ENCODE measurements around the gene GLCE. TPM values are rescaled to one million over a fixed set of nuclear protein-coding genes. Genes with fewer than 3 reads are reported as not detected.

Gene GLCE
- total and polyA plus RNA-seq, 4 donors: 6.8 to 26.3 (median 13.7) TPM

DNA sequence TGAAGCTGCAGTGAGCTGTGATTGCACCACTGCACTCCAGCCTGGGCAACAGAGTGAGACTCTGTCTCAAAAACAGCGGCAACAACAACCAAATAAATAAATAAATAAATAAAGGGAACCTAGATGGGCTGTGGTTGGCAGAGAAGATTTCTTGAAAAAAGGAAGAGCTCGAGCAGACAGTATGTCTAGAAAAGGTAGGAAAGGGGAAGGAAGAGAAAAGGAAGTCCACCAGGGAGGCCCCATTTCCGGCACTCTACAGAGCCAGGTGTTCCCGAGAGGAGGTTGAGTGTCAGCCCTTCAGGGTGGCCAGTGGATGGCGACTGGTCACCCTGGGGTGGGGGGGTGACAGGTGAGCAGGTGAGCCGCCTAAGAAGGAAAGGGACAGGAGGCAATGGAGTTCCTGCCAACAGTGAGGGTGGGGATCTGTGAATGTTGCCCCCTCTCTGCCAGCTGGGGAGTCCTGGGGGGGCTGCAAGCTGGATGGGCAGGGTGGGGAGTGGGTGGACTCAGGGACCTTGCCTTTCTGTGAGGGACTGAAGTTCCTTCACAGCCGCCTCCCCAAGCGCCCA lies 153.1 kb downstream of the GLCE start:
- TF ChIP-seq HNF4A (conservative IDR thresholded peaks at IDR 0.05) (no peak), SP1 (IDR thresholded peaks at IDR 0.05) (no peak), FOXA1 (IDR thresholded peaks at IDR 0.05) (no peak), YY1 (IDR thresholded peaks at IDR 0.05) (no peak), RXRA (IDR thresholded peaks at IDR 0.05) (no peak), GABPA (IDR thresholded peaks at IDR 0.05 in 1 of 2, conservative IDR thresholded peaks at IDR 0.05 in 1 of 2) (no peak), JUND (IDR thresholded peaks at IDR 0.05) (no peak), RAD21 (IDR thresholded peaks at IDR 0.05) (no peak)
- H3K4me1 ChIP-seq (ENCODE audit: control insufficient read depth in 4 of 4, insufficient read depth in 4 of 4, low read length in 3 of 4): no peaks in the 10 kb centered on the region
- no peak for DNase-seq (ENCODE audit: low spot score)
- H3K27me3 ChIP-seq (ENCODE audit: control insufficient read depth in 4 of 4, insufficient read depth in 4 of 4, low read length in 3 of 4): no peaks in the 10 kb centered on the region
- H3K9me3 ChIP-seq (ENCODE audit: control insufficient read depth in 4 of 4, low read length in 3 of 4): no peaks in the 10 kb centered on the region
- no peak overlapping the region for H3K27ac ChIP-seq (ENCODE audit: low read depth in 1 of 2, low read length in 2 of 2)
- no peak overlapping the region for H3K9ac ChIP-seq (ENCODE audit: low read depth in 1 of 2, low read length in 2 of 2)
- H3K36me3 ChIP-seq (ENCODE audit: control insufficient read depth in 4 of 4, insufficient read depth in 3 of 4, low read depth in 1 of 4, low read length in 3 of 4): no peaks in the 10 kb centered on the region
- no peak overlapping the region for H3K4me3 ChIP-seq (ENCODE audit: low read depth in 1 of 3, low read length in 3 of 3)
- WGBS: 76% methylated on average over 8 of the region's 8 CpGs

DNA sequence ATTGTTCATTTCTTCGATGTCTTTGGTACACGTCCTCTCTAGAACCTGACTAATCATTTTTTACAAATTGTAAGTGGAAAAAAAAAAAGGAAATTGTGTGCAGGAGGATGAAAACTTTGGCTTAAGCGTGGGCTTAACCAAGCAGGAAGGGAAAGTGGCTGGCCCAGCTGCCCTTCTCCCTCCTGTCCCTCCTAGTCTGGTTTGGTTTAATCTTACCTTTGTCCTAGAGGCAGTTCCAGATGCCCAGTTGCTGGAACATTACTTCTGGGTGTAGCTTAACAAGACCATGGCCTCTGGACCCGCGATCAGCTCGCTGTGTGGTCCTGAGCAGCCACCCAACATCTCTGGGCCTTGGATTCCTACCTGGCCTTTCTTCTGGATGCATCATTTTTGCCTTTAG lies 153.7 kb downstream of the GLCE start:
- H3K27ac ChIP-seq (ENCODE audit: low read depth in 1 of 2, low read length in 2 of 2): no peak overlapping the region

More for the DNA sequence above, 153.7 kb downstream of the GLCE start:
- Histone ChIP-seq H3K27me3 (ENCODE audit: control insufficient read depth in 4 of 4, insufficient read depth in 4 of 4, low read length in 3 of 4) (no peaks in the 10 kb centered on the region), H3K9me3 (ENCODE audit: control insufficient read depth in 4 of 4, low read length in 3 of 4) (no peaks in the 10 kb centered on the region), H3K4me3 (ENCODE audit: low read depth in 1 of 3, low read length in 3 of 3) (no peak overlapping the region), H3K4me1 (ENCODE audit: control insufficient read depth in 4 of 4, insufficient read depth in 4 of 4, low read length in 3 of 4) (no peaks in the 10 kb centered on the region), H3K36me3 (ENCODE audit: control insufficient read depth in 4 of 4, insufficient read depth in 3 of 4, low read depth in 1 of 4, low read length in 3 of 4) (no peaks in the 10 kb centered on the region), H3K9ac (ENCODE audit: low read depth in 1 of 2, low read length in 2 of 2) (no peak overlapping the region)
- no peak for DNase-seq (ENCODE audit: low spot score)
- TF ChIP-seq EGR1 (IDR thresholded peaks at IDR 0.05; ENCODE audit: low read depth in 2 of 2): no peak
- no peak for TF ChIP-seq FOXA1 (IDR thresholded peaks at IDR 0.05)
- TF ChIP-seq, protein P1, sequence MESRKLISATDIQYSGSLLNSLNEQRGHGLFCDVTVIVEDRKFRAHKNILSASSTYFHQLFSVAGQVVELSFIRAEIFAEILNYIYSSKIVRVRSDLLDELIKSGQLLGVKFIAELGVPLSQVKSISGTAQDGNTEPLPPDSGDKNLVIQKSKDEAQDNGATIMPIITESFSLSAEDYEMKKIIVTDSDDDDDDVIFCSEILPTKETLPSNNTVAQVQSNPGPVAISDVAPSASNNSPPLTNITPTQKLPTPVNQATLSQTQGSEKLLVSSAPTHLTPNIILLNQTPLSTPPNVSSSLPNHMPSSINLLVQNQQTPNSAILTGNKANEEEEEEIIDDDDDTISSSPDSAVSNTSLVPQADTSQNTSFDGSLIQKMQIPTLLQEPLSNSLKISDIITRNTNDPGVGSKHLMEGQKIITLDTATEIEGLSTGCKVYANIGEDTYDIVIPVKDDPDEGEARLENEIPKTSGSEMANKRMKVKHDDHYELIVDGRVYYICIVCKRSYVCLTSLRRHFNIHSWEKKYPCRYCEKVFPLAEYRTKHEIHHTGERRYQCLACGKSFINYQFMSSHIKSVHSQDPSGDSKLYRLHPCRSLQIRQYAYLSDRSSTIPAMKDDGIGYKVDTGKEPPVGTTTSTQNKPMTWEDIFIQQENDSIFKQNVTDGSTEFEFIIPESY (IDR thresholded peaks at IDR 0.05): no peak
- TF ChIP-seq HNF4G (IDR thresholded peaks at IDR 0.05): no peak
- TF ChIP-seq FOXA2 (IDR thresholded peaks at IDR 0.05): no peak
- no peak for TF ChIP-seq NR2F2 (IDR thresholded peaks at IDR 0.05)
- TF ChIP-seq, protein P2, sequence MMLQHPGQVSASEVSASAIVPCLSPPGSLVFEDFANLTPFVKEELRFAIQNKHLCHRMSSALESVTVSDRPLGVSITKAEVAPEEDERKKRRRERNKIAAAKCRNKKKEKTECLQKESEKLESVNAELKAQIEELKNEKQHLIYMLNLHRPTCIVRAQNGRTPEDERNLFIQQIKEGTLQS (IDR thresholded peaks at IDR 0.05): no peak
- TF ChIP-seq, protein P3, sequence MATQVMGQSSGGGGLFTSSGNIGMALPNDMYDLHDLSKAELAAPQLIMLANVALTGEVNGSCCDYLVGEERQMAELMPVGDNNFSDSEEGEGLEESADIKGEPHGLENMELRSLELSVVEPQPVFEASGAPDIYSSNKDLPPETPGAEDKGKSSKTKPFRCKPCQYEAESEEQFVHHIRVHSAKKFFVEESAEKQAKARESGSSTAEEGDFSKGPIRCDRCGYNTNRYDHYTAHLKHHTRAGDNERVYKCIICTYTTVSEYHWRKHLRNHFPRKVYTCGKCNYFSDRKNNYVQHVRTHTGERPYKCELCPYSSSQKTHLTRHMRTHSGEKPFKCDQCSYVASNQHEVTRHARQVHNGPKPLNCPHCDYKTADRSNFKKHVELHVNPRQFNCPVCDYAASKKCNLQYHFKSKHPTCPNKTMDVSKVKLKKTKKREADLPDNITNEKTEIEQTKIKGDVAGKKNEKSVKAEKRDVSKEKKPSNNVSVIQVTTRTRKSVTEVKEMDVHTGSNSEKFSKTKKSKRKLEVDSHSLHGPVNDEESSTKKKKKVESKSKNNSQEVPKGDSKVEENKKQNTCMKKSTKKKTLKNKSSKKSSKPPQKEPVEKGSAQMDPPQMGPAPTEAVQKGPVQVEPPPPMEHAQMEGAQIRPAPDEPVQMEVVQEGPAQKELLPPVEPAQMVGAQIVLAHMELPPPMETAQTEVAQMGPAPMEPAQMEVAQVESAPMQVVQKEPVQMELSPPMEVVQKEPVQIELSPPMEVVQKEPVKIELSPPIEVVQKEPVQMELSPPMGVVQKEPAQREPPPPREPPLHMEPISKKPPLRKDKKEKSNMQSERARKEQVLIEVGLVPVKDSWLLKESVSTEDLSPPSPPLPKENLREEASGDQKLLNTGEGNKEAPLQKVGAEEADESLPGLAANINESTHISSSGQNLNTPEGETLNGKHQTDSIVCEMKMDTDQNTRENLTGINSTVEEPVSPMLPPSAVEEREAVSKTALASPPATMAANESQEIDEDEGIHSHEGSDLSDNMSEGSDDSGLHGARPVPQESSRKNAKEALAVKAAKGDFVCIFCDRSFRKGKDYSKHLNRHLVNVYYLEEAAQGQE (IDR thresholded peaks at IDR 0.05): no peak
- no peak for TF ChIP-seq HNF4A (conservative IDR thresholded peaks at IDR 0.05)
- TF ChIP-seq TAF1 (conservative IDR thresholded peaks at IDR 0.05): no peak
- WGBS: 77% methylated on average over 6 of the region's 6 CpGs

Data from liver (tissue), 9 donors.